H1 (cell line): Measurements from ENCODE around the gene KRAS. TPM values are rescaled to one million over a fixed set of nuclear protein-coding genes. Genes with fewer than 3 reads are reported as not detected.

Experiments used
- CTCF ChIA-PET: fragments of 300-600 bp; sonication (Branson Sonifier 250); formaldehyde crosslinking; loops from one replicate; lab custom pipeline; 2021; ENCODE audit not compliant: partially characterized antibody; lab: Charles Lee
- POLR2A ChIA-PET: fragments of 300-600 bp; sonication (Branson Sonifier 250); formaldehyde crosslinking; loops from one replicate; lab custom pipeline; 2021; ENCODE audit warnings: inconsistent platforms; ENCODE audit not compliant: partially characterized antibody; lab: Charles Lee
- DNase-seq, 2 experiments: peaks; one replicate each; pipeline versions ENCODE4 v3.0.0 to v3.0.0-alpha.2; 2010 to 2022; ENCODE audit warnings: low spot score in 2 of 2, low read depth in 1 of 2, mixed read lengths in 1 of 2
- FAIRE-seq: peaks from 2 replicates; lab custom pipeline; 2011; peaks lifted over from hg19 to GRCh38; lab: Jason Lieb, UNC
- H2AFZ ChIP-seq: 2 replicates; pipeline ENCODE4 v1.8.1; 2012; ENCODE audit warnings: low read length, inconsistent platforms
- H2AK5ac ChIP-seq: 2 replicates; pipeline ENCODE4 v1.6.1; 2013; ENCODE audit warnings: low read depth, low read length
- H2BK120ac ChIP-seq: replicated peaks from 2 replicates; pipeline ENCODE3; 2013; ENCODE audit warnings: low read depth, low read length, inconsistent platforms
- H2BK12ac ChIP-seq: 2 replicates; pipeline ENCODE4 v1.6.1; 2013; ENCODE audit warnings: low read depth, low read length
- H2BK15ac ChIP-seq: 2 replicates; pipeline ENCODE4 v1.6.1; 2013; ENCODE audit warnings: low read length
- H2BK20ac ChIP-seq: 2 replicates; pipeline ENCODE4 v1.6.1; 2013; ENCODE audit warnings: low read length
- H2BK5ac ChIP-seq: 2 replicates; pipeline ENCODE4 v1.6.1; 2013; ENCODE audit warnings: low read depth, low read length
- H3K14ac ChIP-seq: 2 replicates; pipeline ENCODE4 v1.6.1; 2013; ENCODE audit warnings: inconsistent platforms; ENCODE audit not compliant: insufficient read length
- H3K18ac ChIP-seq: 2 replicates; pipeline ENCODE4 v1.6.1; 2013; ENCODE audit warnings: low read length; ENCODE audit errors: extremely low read depth
- H3K23ac ChIP-seq: 2 replicates; pipeline ENCODE4 v1.6.1; 2013; ENCODE audit warnings: inconsistent platforms; ENCODE audit not compliant: insufficient read length
- H3K23me2 ChIP-seq: 2 replicates; pipeline ENCODE4 v1.6.1; 2013; ENCODE audit warnings: low read depth, low read length
- H3K27ac ChIP-seq: 2 replicates; pipeline ENCODE4 v1.6.1; 2011; ENCODE audit warnings: low read depth, low read length, inconsistent platforms
- H3K27me3 ChIP-seq, 4 experiments: replicated peaks in 1 of 4; 1 replicate in 1 of 4; 2 replicates in 3 of 4; pipeline versions ENCODE4 v1.6.1 to v1.8.1; 2011 to 2013; ENCODE audit warnings: low read length in 3 of 4, mild to moderate bottlenecking in 3 of 4, inconsistent platforms in 2 of 4, mixed read lengths in 2 of 4, moderate library complexity in 1 of 4; ENCODE audit not compliant: control insufficient read depth in 3 of 4, insufficient read depth in 3 of 4; ENCODE audit errors: extremely low read depth in 1 of 4
- H3K36me3 ChIP-seq, 4 experiments: 2 replicates each; pipeline versions ENCODE4 v1.6.1 to v1.8.1; 2011 to 2013; ENCODE audit warnings: mild to moderate bottlenecking in 4 of 4, low read length in 3 of 4, moderate library complexity in 2 of 4, control low read depth in 1 of 4, inconsistent platforms in 1 of 4; ENCODE audit not compliant: insufficient read depth in 4 of 4, control insufficient read depth in 2 of 4
- H3K4ac ChIP-seq: replicated peaks from 2 replicates; pipeline ENCODE3; 2013; ENCODE audit warnings: low read length, low read depth, mixed read lengths, inconsistent platforms; ENCODE audit not compliant: insufficient read length
- H3K4me1 ChIP-seq, 4 experiments: replicated peaks in 1 of 4; 1 replicate in 1 of 4; 2 replicates in 3 of 4; pipeline versions ENCODE4 v1.6.1 to v1.8.1; 2011 to 2013; ENCODE audit warnings: low read length in 3 of 4, inconsistent platforms in 2 of 4, mixed read lengths in 1 of 4; ENCODE audit not compliant: insufficient read depth in 4 of 4, control insufficient read depth in 3 of 4
- H3K4me2 ChIP-seq, 2 experiments: 2 replicates each; pipeline versions ENCODE4 v1.6.1 to v1.8.1; 2011 to 2013; ENCODE audit warnings: low read depth in 2 of 2, low read length in 2 of 2, control low read depth in 1 of 2, inconsistent platforms in 1 of 2, mild to moderate bottlenecking in 1 of 2; ENCODE audit not compliant: insufficient read depth in 1 of 2
- H3K4me3 ChIP-seq, 4 experiments: fragments of 200-600, 300-600 bp in 1 of 4; sonication (generic), shearing (Covaris generic), sonication (Bioruptor Twin) in 1 of 4; 2 replicates each; pipeline versions ENCODE4 v1.5.1 to v1.8.1; 2011 to 2016; ENCODE audit warnings: low read length in 4 of 4, low read depth in 3 of 4, control low read depth in 2 of 4, inconsistent platforms in 2 of 4, mild to moderate bottlenecking in 2 of 4, mixed read lengths in 1 of 4, moderate library complexity in 1 of 4; ENCODE audit not compliant: insufficient read depth in 2 of 4; ENCODE audit errors: extremely low read depth in 1 of 4
- H3K56ac ChIP-seq: replicated peaks from 2 replicates; pipeline ENCODE3; 2013; ENCODE audit warnings: low read depth, mild to moderate bottlenecking, mixed read lengths, low read length, inconsistent platforms; ENCODE audit not compliant: insufficient read length
- H3K79me1 ChIP-seq: 2 replicates; pipeline ENCODE4 v1.6.1; 2013; ENCODE audit warnings: low read depth, low read length, control low read depth
- H3K79me2 ChIP-seq, 2 experiments: 2 replicates each; pipeline versions ENCODE4 v1.6.1 to v1.8.1; 2012 to 2013; ENCODE audit warnings: low read length in 2 of 2, mild to moderate bottlenecking in 2 of 2, inconsistent platforms in 1 of 2; ENCODE audit not compliant: insufficient read depth in 2 of 2, control insufficient read depth in 1 of 2
- H3K9ac ChIP-seq, 4 experiments: replicated peaks in 1 of 4; 1 replicate in 1 of 4; 2 replicates in 3 of 4; pipeline versions ENCODE4 v1.6.1 to v1.8.1; 2011 to 2013; ENCODE audit warnings: low read depth in 3 of 4, low read length in 3 of 4, control low read depth in 2 of 4, mild to moderate bottlenecking in 2 of 4, moderate library complexity in 2 of 4, inconsistent platforms in 1 of 4; ENCODE audit errors: extremely low read depth in 1 of 4
- H3K9me3 ChIP-seq, 2 experiments: 2 replicates each; pipeline versions ENCODE4 v1.6.1 to v1.8.1; 2012 to 2013; ENCODE audit warnings: mild to moderate bottlenecking in 2 of 2, moderate library complexity in 2 of 2, control low read depth in 1 of 2, inconsistent platforms in 1 of 2, low read depth in 1 of 2, low read length in 1 of 2, mixed read lengths in 1 of 2; ENCODE audit not compliant: insufficient read depth in 2 of 2
- H4K20me1 ChIP-seq, 2 experiments: replicated peaks in 1 of 2; 2 replicates each; pipeline versions ENCODE3 to v1.8.1; 2011 to 2013; ENCODE audit warnings: inconsistent platforms in 2 of 2, low read length in 2 of 2, mild to moderate bottlenecking in 1 of 2; ENCODE audit not compliant: insufficient read depth in 2 of 2, control insufficient read depth in 1 of 2
- H4K5ac ChIP-seq: 2 replicates; pipeline ENCODE4 v1.6.1; 2013; ENCODE audit warnings: low read length, low read depth, mixed read lengths, inconsistent platforms; ENCODE audit not compliant: insufficient read length
- H4K8ac ChIP-seq: 2 replicates; pipeline ENCODE4 v1.8.0; 2013; ENCODE audit warnings: mild to moderate bottlenecking, moderate library complexity, low read length, inconsistent platforms; ENCODE audit not compliant: insufficient read depth; ENCODE audit errors: extremely low read depth
- H4K91ac ChIP-seq: replicated peaks from 2 replicates; pipeline ENCODE3; 2013; ENCODE audit warnings: low read length, mixed read lengths, inconsistent platforms; ENCODE audit not compliant: insufficient read length
- CEBPB ChIP-seq: IDR thresholded peaks from 2 replicates; pipeline ENCODE4 v1.6.1; 2012; ENCODE audit warnings: low read depth, low read length
- EZH2 ChIP-seq: fragments of 200-600 bp; sonication (generic); IDR thresholded peaks from 2 replicates; pipeline ENCODE4 v1.7.1; 2012; ENCODE audit warnings: low read depth, mild to moderate bottlenecking, moderate library complexity, low read length, inconsistent platforms; ENCODE audit not compliant: severe bottlenecking
- MAX ChIP-seq: IDR thresholded peaks from 2 replicates; pipeline ENCODE4 v1.6.1; 2012; ENCODE audit warnings: inconsistent platforms
- RXRA ChIP-seq: IDR thresholded peaks from 2 replicates; pipeline ENCODE4 v1.6.1; 2011; ENCODE audit warnings: low read depth, mild to moderate bottlenecking, low read length, moderate library complexity; ENCODE audit not compliant: insufficient read depth
- SIN3A ChIP-seq, 2 experiments: IDR thresholded peaks in 1 of 2; conservative IDR thresholded peaks in 1 of 2; 2 replicates each; pipeline ENCODE4 v1.6.1; 2011 to 2012; ENCODE audit warnings: low read length in 2 of 2, improper control_type of control experiment in 1 of 2, low read depth in 1 of 2, mild to moderate bottlenecking in 1 of 2
- TBP ChIP-seq: IDR thresholded peaks from 2 replicates; pipeline ENCODE4 v1.6.1; 2011; ENCODE audit warnings: low read depth, low read length, improper control_type of control experiment
- WGBS, 2 experiments: shearing (Covaris generic) in 1 of 2; methylation state at CpG; one replicate each; pipeline versions ENCODE4 v1.1.6 to v1.1.7; 2013 to 2015; ENCODE audit warnings: low lambda C conversion rate in 2 of 2, mixed read lengths in 2 of 2, inconsistent platforms in 1 of 2, low coverage in 1 of 2, missing lambda C conversion rate in 1 of 2; ENCODE audit not compliant: insufficient replicate concordance in 2 of 2, insufficient coverage in 1 of 2, insufficient read length in 1 of 2; ENCODE audit errors: extremely low coverage in 1 of 2, missing lambda C conversion rate in 1 of 2; 5-methylcytosine and 5-hydroxymethylcytosine counted together
- polyA plus RNA-seq, 7 experiments: library from polyadenylated mRNA; depleted of rRNA in 3 of 7; stranded (reverse) in 5 of 7; unstranded in 2 of 7; fragments of >200 nt in 5 of 7; fragments of 200-250 nt in 2 of 7; gene quantifications; 1 replicate in 5 of 7; 2 replicates in 1 of 7; 4 replicates in 1 of 7; pipeline versions ENCODE4 v1.2.1 to v1.2.3, GENCODE V29; 2011 to 2013; ENCODE audit warnings: missing spikeins in 2 of 7, mixed read lengths in 2 of 7
- total RNA-seq: library from RNA; stranded (reverse); fragmentation: NEBNext Ultra II Directional; extraction: Animal tissue kit (Norgen Biotek cat#: 25700); gene quantifications from 2 replicates; pipeline ENCODE4 v1.2.1, GENCODE V29; 2021

KRAS gene
- total and polyA plus RNA-seq, 2 of the 8 experiments (the other 6 are each of a cell fraction or from before 2014, with no cell fraction given) = 24.8 to 64.6 TPM

GRCh38 chr12:25253371-25254068 is 2.8 kb upstream of the KRAS start:
- no peak overlapping the region for H3K4ac ChIP-seq
- 88% methylated on average over 5 of the region's 5 CpGs; no CpG with 5 or more reads in 1 of the 2 experiments for WGBS, 2 experiments
- H3K9ac ChIP-seq = no peak overlapping the region
- H4K8ac ChIP-seq = no peak overlapping the region
- no peak overlapping the region for H2BK5ac ChIP-seq
- no peak overlapping the region for H3K4me3 ChIP-seq
- TF ChIP-seq MAX (no peak), EZH2 (no peak), TBP (no peak), SIN3A (conservative IDR thresholded peaks at IDR 0.05 in 1 of 2, IDR thresholded peaks at IDR 0.05 in 1 of 2; ENCODE audit: low read depth in 1 of 2, low read length in 2 of 2) (no peak), CEBPB (no peak), RXRA (no peak)
- H3K18ac ChIP-seq = no peak overlapping the region
- H3K27ac ChIP-seq = no peak overlapping the region
- no peak overlapping the region for H2BK12ac ChIP-seq
- peaks cover 5% of the 10 kb centered on the region; the same call in 1 of the 2 replicates for H3K23me2 ChIP-seq
- H3K56ac ChIP-seq = no peak overlapping the region
- no peak overlapping the region for H3K4me2 ChIP-seq
- DNase-seq (no peak), FAIRE-seq (no peak)
- H2AK5ac ChIP-seq = no peak overlapping the region; the same call in 1 of the 2 replicates
- no peaks in the 10 kb centered on the region for H3K27me3 ChIP-seq
- H3K4me1 ChIP-seq = peaks cover 9 to 16% (median 11%) of the 10 kb centered on the region in 4 experiments
- no peak overlapping the region for H4K91ac ChIP-seq
- no peaks in the 10 kb centered on the region for H3K9me3 ChIP-seq
- H2BK20ac ChIP-seq = no peak overlapping the region
- H3K79me1 ChIP-seq = no peaks in the 10 kb centered on the region; the same call in 1 of the 2 replicates
- H2AFZ ChIP-seq = no peak overlapping the region
- no peak overlapping the region for H2BK120ac ChIP-seq
- 0 out of 2 replicates have a peak overlapping the region, but pooled peaks have one; percentile 49 for H2BK15ac ChIP-seq
- ChIA-PET CTCF (no interaction called here), POLR2A (no interaction called here)
- H3K36me3 ChIP-seq = no peaks in the 10 kb centered on the region
- H3K79me2 ChIP-seq = peaks cover 7 to 16% of the 10 kb centered on the region in 2 experiments
- no peak overlapping the region for H3K14ac ChIP-seq
- H4K5ac ChIP-seq = no peak overlapping the region
- no peak overlapping the region for H3K23ac ChIP-seq
- H4K20me1 ChIP-seq = peaks cover 4 to 5% of the 10 kb centered on the region in 2 experiments
